Prostate gland (tissue), 2 donors: ENCODE results near the gene GMPS.

Experiments
- POLR2A ChIP-seq: fragments of 450-650 bp; IDR thresholded peaks from one replicate; pipeline ENCODE4 v1.6.1; 2016; ENCODE audit warnings: antibody characterized with exemption, mild to moderate bottlenecking
- POLR2AphosphoS5 ChIP-seq: sonication (generic); formaldehyde crosslinking; IDR thresholded peaks from one replicate; pipeline ENCODE4 v1.6.1; 2017; ENCODE audit warnings: antibody characterized with exemption
- TF ChIP-seq, protein P1 (sequence below), 4 experiments: fragments of 200-600 bp in 2 of 4; fragments of 450-650 bp in 2 of 4; sonication (generic) in 2 of 4; IDR thresholded peaks; 1 replicate in 3 of 4; 2 replicates in 1 of 4; pipeline ENCODE4 v1.5.1; 2016 to 2019; ENCODE audit warnings: antibody characterized with exemption in 4 of 4, mild to moderate bottlenecking in 2 of 4, moderate library complexity in 2 of 4

DNA sequence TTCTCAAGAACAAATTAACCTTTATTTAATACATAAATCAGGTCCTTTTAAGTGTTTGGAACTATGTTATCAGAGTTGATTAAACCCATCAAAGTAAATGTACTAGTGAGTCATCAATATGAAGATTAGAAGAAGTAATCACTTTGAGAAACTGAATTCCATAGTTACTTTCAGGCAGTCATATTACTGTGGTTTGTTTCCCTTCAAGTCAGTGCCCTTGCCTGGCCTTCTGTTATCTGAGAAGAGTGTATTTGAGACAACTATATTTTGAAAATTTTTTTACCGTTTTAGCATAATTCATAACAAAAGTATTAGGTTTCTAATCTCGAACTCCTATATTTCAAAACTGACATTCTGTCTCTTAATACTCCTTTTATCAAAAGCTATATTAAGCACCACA is 73.6 kb downstream of the GMPS start:
- TF ChIP-seq, protein P1, sequence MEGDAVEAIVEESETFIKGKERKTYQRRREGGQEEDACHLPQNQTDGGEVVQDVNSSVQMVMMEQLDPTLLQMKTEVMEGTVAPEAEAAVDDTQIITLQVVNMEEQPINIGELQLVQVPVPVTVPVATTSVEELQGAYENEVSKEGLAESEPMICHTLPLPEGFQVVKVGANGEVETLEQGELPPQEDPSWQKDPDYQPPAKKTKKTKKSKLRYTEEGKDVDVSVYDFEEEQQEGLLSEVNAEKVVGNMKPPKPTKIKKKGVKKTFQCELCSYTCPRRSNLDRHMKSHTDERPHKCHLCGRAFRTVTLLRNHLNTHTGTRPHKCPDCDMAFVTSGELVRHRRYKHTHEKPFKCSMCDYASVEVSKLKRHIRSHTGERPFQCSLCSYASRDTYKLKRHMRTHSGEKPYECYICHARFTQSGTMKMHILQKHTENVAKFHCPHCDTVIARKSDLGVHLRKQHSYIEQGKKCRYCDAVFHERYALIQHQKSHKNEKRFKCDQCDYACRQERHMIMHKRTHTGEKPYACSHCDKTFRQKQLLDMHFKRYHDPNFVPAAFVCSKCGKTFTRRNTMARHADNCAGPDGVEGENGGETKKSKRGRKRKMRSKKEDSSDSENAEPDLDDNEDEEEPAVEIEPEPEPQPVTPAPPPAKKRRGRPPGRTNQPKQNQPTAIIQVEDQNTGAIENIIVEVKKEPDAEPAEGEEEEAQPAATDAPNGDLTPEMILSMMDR (IDR thresholded peaks at IDR 0.05) = no peak
- no peak for TF ChIP-seq POLR2AphosphoS5
- no peak for TF ChIP-seq POLR2A
